MG63 (cell line): ENCODE measurements around the gene RFTN1. TPM values are rescaled to one million over a fixed set of nuclear protein-coding genes. Genes with fewer than 3 reads are reported as not detected.
A peak's percentile ranks its signal among the peaks of the same experiment; 100 is the strongest.

Experiments used
- DNase-seq: peaks from one replicate; pipeline ENCODE4 v3.0.0-alpha.2; 2020
- H3K27me3 ChIP-seq: fragments of 250-450 bp; sonication (Bioruptor Pico); 2 replicates; pipeline ENCODE4 v1.5.1; 2020; ENCODE audit warnings: mild to moderate bottlenecking, moderate library complexity
- H3K36me3 ChIP-seq: fragments of 250-450 bp; sonication (Bioruptor Pico); 2 replicates; pipeline ENCODE4 v1.5.1; 2020; ENCODE audit warnings: mild to moderate bottlenecking, moderate library complexity
- H3K4me3 ChIP-seq: fragments of 250-450 bp; sonication (Bioruptor Pico); 2 replicates; pipeline ENCODE4 v1.5.1; 2020; ENCODE audit warnings: mild to moderate bottlenecking, moderate library complexity
- H3K9me3 ChIP-seq: fragments of 250-450 bp; sonication (Bioruptor Pico); 2 replicates; pipeline ENCODE4 v1.5.1; 2020; ENCODE audit warnings: mild to moderate bottlenecking, moderate library complexity
- total RNA-seq: library from RNA; depleted of rRNA; stranded (reverse); fragments of >200 nt; shearing (Covaris generic); gene quantifications from 2 replicates; pipeline ENCODE4 v1.2.3, GENCODE V29; 2014; ENCODE audit warnings: low replicate concordance

RFTN1 gene
- total RNA-seq, 1 experiment from 2014 or later, result 44.1 TPM

- no peak for DNase-seq
- no peak overlapping the region for H3K4me3 ChIP-seq
- no peaks in the 10 kb centered on the region for H3K27me3 ChIP-seq
- H3K9me3 ChIP-seq, result no peaks in the 10 kb centered on the region
- H3K36me3 ChIP-seq, result no peaks in the 10 kb centered on the region
These were observed 211.3 kb downstream of the RFTN1 start for GRCh38 chr3:16302082-16302631.

- Histone ChIP-seq H3K4me3 (no peak overlapping the region), H3K9me3 (no peaks in the 10 kb centered on the region), H3K36me3 (no peaks in the 10 kb centered on the region), H3K27me3 (no peaks in the 10 kb centered on the region)
- no peak for DNase-seq
These were observed 212.0 kb downstream of the RFTN1 start for GRCh38 chr3:16301507-16301906.

- H3K27me3 ChIP-seq, result no peaks in the 10 kb centered on the region
- DNase-seq, result no peak
- no peak overlapping the region for H3K4me3 ChIP-seq
- no peaks in the 10 kb centered on the region; the same call in 1 of the 2 replicates for H3K36me3 ChIP-seq
- H3K9me3 ChIP-seq, result no peaks in the 10 kb centered on the region
These were observed 212.6 kb downstream of the RFTN1 start for GRCh38 chr3:16300881-16301359.

GRCh38 chr3:16300307-16300706, 213.2 kb downstream of the RFTN1 start:
- Histone ChIP-seq H3K36me3 (no peaks in the 10 kb centered on the region; the same call in 1 of the 2 replicates), H3K4me3 (no peak overlapping the region), H3K27me3 (no peaks in the 10 kb centered on the region), H3K9me3 (no peaks in the 10 kb centered on the region)
- DNase-seq, result no peak

GRCh38 chr3:16299746-16300145, 213.8 kb downstream of the RFTN1 start:
- Histone ChIP-seq H3K27me3 (no peaks in the 10 kb centered on the region), H3K4me3 (no peak overlapping the region), H3K9me3 (no peaks in the 10 kb centered on the region), H3K36me3 (no peaks in the 10 kb centered on the region; the same call in 1 of the 2 replicates)
- DNase-seq, result no peak

- Histone ChIP-seq H3K9me3 (0 out of 2 replicates have a peak, but pooled peaks cover under 1% of the 10 kb centered on the region), H3K36me3 (no peaks in the 10 kb centered on the region; the same call in 1 of the 2 replicates), H3K4me3 (no peak overlapping the region), H3K27me3 (no peaks in the 10 kb centered on the region)
- DNase-seq, result no peak
These were observed 214.6 kb downstream of the RFTN1 start for GRCh38 chr3:16298891-16299290.

- no peak for DNase-seq
- H3K27me3 ChIP-seq, result no peaks in the 10 kb centered on the region
- H3K9me3 ChIP-seq, result peaks cover 4% of the 10 kb centered on the region; the same call in 1 of the 2 replicates
- no peak overlapping the region for H3K4me3 ChIP-seq
- H3K36me3 ChIP-seq, result no peaks in the 10 kb centered on the region; the same call in 1 of the 2 replicates
These were observed 215.3 kb downstream of the RFTN1 start for GRCh38 chr3:16297997-16298885.

- H3K27me3 ChIP-seq, result no peaks in the 10 kb centered on the region
- H3K9me3 ChIP-seq, result peaks cover 4% of the 10 kb centered on the region
- DNase-seq, result no peak
- H3K36me3 ChIP-seq, result no peaks in the 10 kb centered on the region; the same call in 1 of the 2 replicates
- no peak overlapping the region for H3K4me3 ChIP-seq
These were observed 218.1 kb downstream of the RFTN1 start for GRCh38 chr3:16295298-16295890.

- H3K36me3 ChIP-seq, result no peaks in the 10 kb centered on the region; the same call in 1 of the 2 replicates
- peaks cover 4% of the 10 kb centered on the region for H3K9me3 ChIP-seq
- DNase-seq, result no peak
- H3K27me3 ChIP-seq, result no peaks in the 10 kb centered on the region
- no peak overlapping the region for H3K4me3 ChIP-seq
These were observed 218.7 kb downstream of the RFTN1 start for GRCh38 chr3:16294844-16295243.

GRCh38 chr3:16290827-16291196, 222.7 kb downstream of the RFTN1 start:
- Histone ChIP-seq H3K27me3 (no peaks in the 10 kb centered on the region), H3K9me3 (peaks cover 4% of the 10 kb centered on the region), H3K4me3 (no peak overlapping the region), H3K36me3 (no peaks in the 10 kb centered on the region; the same call in 1 of the 2 replicates)
- DNase-seq, result no peak

GRCh38 chr3:16290007-16290826, 223.3 kb downstream of the RFTN1 start:
- Histone ChIP-seq H3K4me3 (no peak overlapping the region), H3K27me3 (no peaks in the 10 kb centered on the region), H3K9me3 (peaks cover 4% of the 10 kb centered on the region), H3K36me3 (no peaks in the 10 kb centered on the region; the same call in 1 of the 2 replicates)
- DNase-seq, result peak; percentile 11

- peaks cover 4% of the 10 kb centered on the region for H3K9me3 ChIP-seq
- H3K4me3 ChIP-seq, result no peak overlapping the region
- no peaks in the 10 kb centered on the region; the same call in 1 of the 2 replicates for H3K36me3 ChIP-seq
- DNase-seq, result no peak
- no peaks in the 10 kb centered on the region for H3K27me3 ChIP-seq
These were observed 224.2 kb downstream of the RFTN1 start for GRCh38 chr3:16289144-16289889.

- no peak for DNase-seq
- Histone ChIP-seq H3K4me3 (no peak overlapping the region), H3K27me3 (no peaks in the 10 kb centered on the region), H3K36me3 (no peaks in the 10 kb centered on the region; the same call in 1 of the 2 replicates), H3K9me3 (peaks cover 1% of the 10 kb centered on the region)
These were observed 224.8 kb downstream of the RFTN1 start for GRCh38 chr3:16288664-16289063.

- Histone ChIP-seq H3K4me3 (no peak overlapping the region), H3K36me3 (no peaks in the 10 kb centered on the region), H3K9me3 (no peaks in the 10 kb centered on the region), H3K27me3 (no peaks in the 10 kb centered on the region)
- no peak for DNase-seq
These were observed 226.6 kb downstream of the RFTN1 start for GRCh38 chr3:16286751-16287543.

- no peak for DNase-seq
- H3K9me3 ChIP-seq, result no peaks in the 10 kb centered on the region
- no peaks in the 10 kb centered on the region for H3K27me3 ChIP-seq
- H3K36me3 ChIP-seq, result no peaks in the 10 kb centered on the region
- H3K4me3 ChIP-seq, result no peak overlapping the region
These were observed 227.3 kb downstream of the RFTN1 start for GRCh38 chr3:16286161-16286560.
